ENCODE data around the gene BMF. TPM values are rescaled to one million over a fixed set of nuclear protein-coding genes. Genes with fewer than 3 reads are reported as not detected.

The BMF gene
- total and polyA plus RNA-seq, 2 of the 4 experiments (the other 2 are of a cell fraction): 2.4 to 2.9 TPM

GRCh38 chr15:40103864-40104271, 4.8 kb downstream of the BMF start:
- dilution Hi-C loops (cut with HindIII; ENCODE audit: low sequenced_read_pairs, unreplicated experiment): no loop called here
- no peaks in the 10 kb centered on the region for H3K9me3 ChIP-seq (ENCODE audit: control insufficient read depth, insufficient read depth, low read length)
- TF ChIP-seq NFE2L2 (IDR thresholded peaks at IDR 0.05; ENCODE audit: low read depth, low read length): no peak
- no peak for TF ChIP-seq MAZ (IDR thresholded peaks at IDR 0.05; ENCODE audit: borderline replicate concordance, low read depth, low read length)
- TF ChIP-seq MXI1 (IDR thresholded peaks at IDR 0.05; ENCODE audit: borderline replicate concordance, low read depth, low read length): no peak
- TF ChIP-seq BHLHE40 (IDR thresholded peaks at IDR 0.05; ENCODE audit: low read depth, low read length): no peak
- no peak for TF ChIP-seq POLR2A (IDR thresholded peaks at IDR 0.05; ENCODE audit: low read depth, low read length)
- TF ChIP-seq ELK1 (IDR thresholded peaks at IDR 0.05; ENCODE audit: borderline replicate concordance, low read depth, low read length): no peak
- TF ChIP-seq RAD21 (IDR thresholded peaks at IDR 0.05; ENCODE audit: low read length): no peak
- no peak for TF ChIP-seq USF2 (IDR thresholded peaks at IDR 0.05; ENCODE audit: low read depth, low read length)
- no peak for TF ChIP-seq FOS (IDR thresholded peaks at IDR 0.05; ENCODE audit: low read depth, low read length)
- TF ChIP-seq CHD1 (IDR thresholded peaks at IDR 0.05; ENCODE audit: low read depth, low read length): no peak
- no peak for TF ChIP-seq CEBPB (IDR thresholded peaks at IDR 0.05; ENCODE audit: low read depth, low read length)
- TF ChIP-seq SMC3 (IDR thresholded peaks at IDR 0.05; ENCODE audit: low read depth, low read length): no peak
- no peak for TF ChIP-seq RCOR1 (IDR thresholded peaks at IDR 0.05; ENCODE audit: insufficient replicate concordance, low read length)
- peak overlapping the region; percentile 92 for H2BK20ac ChIP-seq (ENCODE audit: low read depth, low read length)
- H4K5ac ChIP-seq (ENCODE audit: low read depth, low read length): no peak overlapping the region
- H2BK5ac ChIP-seq (ENCODE audit: low read depth, low read length, poor library complexity, severe bottlenecking): peak overlapping the region; percentile 36
- H3K4me1 ChIP-seq (ENCODE audit: control insufficient read depth, insufficient read depth, low read length): peaks cover 58% of the 10 kb centered on the region
- peaks cover 7 to 80% of the 10 kb centered on the region in 2 experiments; a peak in 3 of 4 replicates for H3K79me1 ChIP-seq (ENCODE audit: low read depth in 1 of 2, low read length in 2 of 2)
- in situ Hi-C loops (cut with MboI; ENCODE audit: low sequenced_read_pairs): no loop called here
- no peaks in the 10 kb centered on the region; the same call in 1 of the 2 replicates for H3K36me3 ChIP-seq (ENCODE audit: control insufficient read depth, insufficient read depth, low read length)
- CTCF ChIA-PET: interaction anchor here (0.7 to 2.1 kb wide), 15 partner anchors 8 to 171 kb away, joined by 3 to 26 read pairs (median 4); no protein-coding TSS in a partner anchor
- H3K4ac ChIP-seq (ENCODE audit: low read depth, low read length): peak overlapping the region; percentile 70
- intact Hi-C loops (cut with micrococcal nuclease): loop anchor here (10.0 kb wide), 1 partner anchor 319 kb away; the partner anchor contains the start of gene FSIP1
- peak overlapping the region; percentile 13; the same call in 1 of the 2 replicates for H3K56ac ChIP-seq (ENCODE audit: extremely low read depth, insufficient read depth, low read length)
- H4K91ac ChIP-seq (ENCODE audit: insufficient read depth, low read depth, low read length): peak overlapping the region; percentile 77
- no peaks in the 10 kb centered on the region for H4K20me1 ChIP-seq (ENCODE audit: insufficient read depth, low read length)
- H2BK120ac ChIP-seq (ENCODE audit: low read depth, low read length): peak overlapping the region; percentile 94
- H2AK5ac ChIP-seq (ENCODE audit: low read depth, low read length): peak overlapping the region; percentile 95
- H3K9me1 ChIP-seq (ENCODE audit: insufficient read depth, low read length): peaks cover 69% of the 10 kb centered on the region
- H3K4me2 ChIP-seq (ENCODE audit: low read depth, low read length): peak overlapping the region; percentile 1; the same call in 1 of the 2 replicates
- no peak overlapping the region for H3K18ac ChIP-seq (ENCODE audit: low read depth, low read length)
- peak overlapping the region; percentile 84 for H3K14ac ChIP-seq (replicated peaks; ENCODE audit: low read depth, low read length)
- no TSS peak for BruUV-seq (replicated peaks)
- H2AK9ac ChIP-seq (replicated peaks; ENCODE audit: low read depth, low read length, poor library complexity): peak overlapping the region; percentile 96
- peak overlapping the region; percentile 86 for H2AFZ ChIP-seq (replicated peaks; ENCODE audit: low read length, poor library complexity)
- H3K27ac ChIP-seq (ENCODE audit: insufficient read depth, low read length): peak overlapping the region; percentile 35
- H2BK15ac ChIP-seq (ENCODE audit: low read depth, low read length): peak overlapping the region; percentile 89; the same call in 2 of the 3 replicates
- ATAC-seq (ENCODE audit: low read depth) (no peak; the same call in 1 of the 2 replicates), DNase-seq (no peak)
- peak overlapping the region; percentile 88 for H3K23ac ChIP-seq (ENCODE audit: low read depth, low read length)
- H3K27me3 ChIP-seq (ENCODE audit: control insufficient read depth, insufficient read depth, low read length): no peaks in the 10 kb centered on the region
- H3K4me3 ChIP-seq (ENCODE audit: insufficient read depth, low read depth, low read length): no peak overlapping the region
- WGBS, 2 experiments (ENCODE audit: extremely low coverage in 2 of 2, insufficient read length in 1 of 2): 80% methylated on average over 1 of the region's 7 CpGs; no CpG with 5 or more reads in 1 of the 2 experiments
- POLR2A ChIA-PET (ENCODE audit: unreplicated experiment): interaction anchor here (0.6 to 1.3 kb wide), 2 partner anchors 9 to 59 kb away, joined by 3 read pairs; no protein-coding TSS in a partner anchor
- H4K8ac ChIP-seq (ENCODE audit: low read depth in 2 of 2, low read length in 2 of 2): peak overlapping the region in 1 of 2 experiments; percentile 90; a peak in 1 of 4 replicates
- H3K9ac ChIP-seq (ENCODE audit: low read depth, low read length): no peak overlapping the region
